GM12891 (cell line): ENCODE measurements around the gene ETFB.

Source experiments
- PAX5 ChIP-seq: IDR thresholded peaks from 2 replicates; pipeline ENCODE4 v1.6.1; 2011; ENCODE audit warnings: low read length, moderate library complexity, mild to moderate bottlenecking; ENCODE audit not compliant: insufficient read depth, severe bottlenecking
- POLR2A ChIP-seq: IDR thresholded peaks from 2 replicates; pipeline ENCODE4 v1.6.1; 2011; ENCODE audit warnings: low read depth, low read length, control low read depth
- POLR2AphosphoS5 ChIP-seq: IDR thresholded peaks from 2 replicates; pipeline ENCODE4 v1.6.1; 2011; ENCODE audit warnings: low read depth, low read length, control low read depth
- POU2F2 ChIP-seq: IDR thresholded peaks from 2 replicates; pipeline ENCODE4 v1.6.1; 2011; ENCODE audit warnings: low read depth, mild to moderate bottlenecking, control low read depth, low read length, moderate library complexity
- SPI1 ChIP-seq: IDR thresholded peaks from 2 replicates; pipeline ENCODE4 v1.6.1; 2011; ENCODE audit warnings: low read depth, low read length, control low read depth
- TAF1 ChIP-seq: IDR thresholded peaks from 2 replicates; pipeline ENCODE4 v1.6.1; 2011; ENCODE audit warnings: low read depth, low read length, control low read depth

DNA sequence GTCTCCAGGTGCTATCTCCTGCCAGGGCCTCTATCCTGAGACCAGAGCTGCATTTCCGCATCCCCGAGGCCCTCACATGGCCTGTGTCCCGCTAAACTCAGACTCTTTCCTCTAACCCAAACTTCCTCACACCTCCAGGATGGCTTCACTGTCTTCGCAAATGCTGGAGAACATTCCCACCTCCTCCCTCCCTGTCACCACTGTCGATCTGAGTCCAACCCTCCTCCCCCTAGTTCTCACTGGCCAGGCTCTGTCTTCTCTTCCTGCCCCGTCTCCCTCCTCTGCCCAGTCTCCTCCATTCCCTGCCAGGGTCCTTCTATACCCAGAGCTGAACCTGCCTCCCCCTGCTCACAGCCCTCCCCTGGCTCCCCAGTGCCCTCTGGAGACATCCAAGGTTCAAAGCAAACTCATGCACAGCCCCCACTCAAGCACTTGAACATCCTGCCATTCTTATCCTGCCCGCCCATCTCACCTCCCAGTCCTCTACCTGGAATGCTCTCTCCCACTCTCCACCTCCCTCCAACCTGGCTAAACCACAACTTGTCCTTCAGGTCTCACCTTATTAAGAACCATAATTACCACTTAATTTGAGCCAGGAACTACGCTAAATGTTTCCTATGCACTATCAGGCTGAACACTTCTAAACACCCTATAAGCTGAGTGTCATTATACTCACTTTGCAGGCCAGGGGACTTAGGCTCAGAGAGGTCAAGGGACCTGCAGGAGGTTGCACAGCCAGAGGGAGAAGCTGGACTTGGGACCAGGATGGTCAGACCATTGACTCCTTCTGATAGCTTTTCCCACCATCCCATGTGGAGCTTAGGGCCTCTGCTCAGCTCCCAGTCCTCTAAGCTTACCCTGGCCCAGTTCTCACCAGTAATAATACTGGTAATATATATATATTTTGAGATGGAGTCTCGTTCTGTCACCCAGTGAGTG lies 23.3 kb downstream of the ETFB start:
- no peak for TF ChIP-seq POLR2A
- no peak for TF ChIP-seq POLR2AphosphoS5
- TF ChIP-seq SPI1: no peak
- TF ChIP-seq PAX5: no peak
- no peak for TF ChIP-seq TAF1
- no peak for TF ChIP-seq POU2F2
